Measurements from ENCODE around the gene AQP6. TPM values are rescaled to one million over a fixed set of nuclear protein-coding genes. Genes with fewer than 3 reads are reported as not detected.

Gene AQP6
- total RNA-seq, 2 experiments from 2014 or later, result not detected

DNA sequence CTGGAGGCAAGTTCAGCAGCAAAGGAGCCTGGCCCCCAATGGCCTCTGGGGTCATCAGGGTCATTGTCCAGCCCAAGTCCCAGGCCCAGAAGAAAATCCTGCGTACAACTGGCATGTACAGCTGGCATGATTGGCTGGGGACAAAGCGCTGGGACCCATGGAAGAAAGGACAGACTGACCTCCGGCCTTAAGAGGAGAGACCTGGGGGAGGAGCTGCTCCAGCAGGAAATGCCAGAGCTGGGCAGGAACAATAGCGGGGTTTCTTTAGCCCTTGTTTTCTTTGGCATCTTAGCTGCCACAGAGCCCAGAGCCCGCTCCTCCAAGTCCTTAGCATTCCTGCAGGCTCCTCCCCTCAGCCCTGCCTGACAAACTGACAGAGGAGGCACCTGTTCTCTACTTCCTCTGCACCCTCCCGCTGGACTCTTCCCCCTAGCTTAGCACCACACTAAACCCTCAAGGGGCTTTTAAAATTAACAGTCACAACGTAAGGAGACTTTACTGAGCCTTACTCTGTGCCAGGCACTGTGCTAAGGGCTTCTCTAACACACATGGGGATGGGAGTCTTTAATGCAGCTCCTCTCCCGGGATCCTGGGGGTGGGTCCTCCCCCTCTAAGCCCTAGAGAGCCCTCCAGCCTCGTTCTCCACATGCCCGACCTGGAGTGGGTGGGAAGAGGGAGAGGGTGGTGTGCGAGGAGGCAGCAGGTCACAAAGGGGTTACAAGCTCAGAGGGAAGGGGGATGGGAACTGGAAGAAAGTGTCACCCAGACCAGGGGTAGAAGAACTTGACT, 12.9 kb upstream of the AQP6 start:
- H3K4me3 ChIP-seq (ENCODE audit: low read depth, low read length, poor library complexity, severe bottlenecking), result no peak overlapping the region
- no peaks in the 10 kb centered on the region for H4K20me1 ChIP-seq (ENCODE audit: insufficient read depth, low read length)
- no peaks in the 10 kb centered on the region for H3K36me3 ChIP-seq (ENCODE audit: insufficient read depth, low read length)
- intact Hi-C loops (cut with micrococcal nuclease; ENCODE audit: unreplicated experiment), result no loop called here
- H3K9me2 ChIP-seq (ENCODE audit: insufficient read depth, low read length), result no peaks in the 10 kb centered on the region
- H3K79me2 ChIP-seq (ENCODE audit: insufficient read depth, low read depth, low read length), result no peaks in the 10 kb centered on the region
- peak overlapping the region; percentile 11; the same call in 1 of the 2 replicates for H2AFZ ChIP-seq (ENCODE audit: low read length)
- ChIA-PET POLR2A (interaction anchor here (0.6 kb wide), 1 partner anchor 44 kb away, joined by 3 read pairs; no protein-coding TSS in a partner anchor), CTCF (ENCODE audit: unreplicated experiment) (no interaction called here)
- TF ChIP-seq EZH2phosphoT487 (IDR thresholded peaks at IDR 0.05; ENCODE audit: borderline replicate concordance, low read depth, low read length), result no peak
- TF ChIP-seq, protein P1, sequence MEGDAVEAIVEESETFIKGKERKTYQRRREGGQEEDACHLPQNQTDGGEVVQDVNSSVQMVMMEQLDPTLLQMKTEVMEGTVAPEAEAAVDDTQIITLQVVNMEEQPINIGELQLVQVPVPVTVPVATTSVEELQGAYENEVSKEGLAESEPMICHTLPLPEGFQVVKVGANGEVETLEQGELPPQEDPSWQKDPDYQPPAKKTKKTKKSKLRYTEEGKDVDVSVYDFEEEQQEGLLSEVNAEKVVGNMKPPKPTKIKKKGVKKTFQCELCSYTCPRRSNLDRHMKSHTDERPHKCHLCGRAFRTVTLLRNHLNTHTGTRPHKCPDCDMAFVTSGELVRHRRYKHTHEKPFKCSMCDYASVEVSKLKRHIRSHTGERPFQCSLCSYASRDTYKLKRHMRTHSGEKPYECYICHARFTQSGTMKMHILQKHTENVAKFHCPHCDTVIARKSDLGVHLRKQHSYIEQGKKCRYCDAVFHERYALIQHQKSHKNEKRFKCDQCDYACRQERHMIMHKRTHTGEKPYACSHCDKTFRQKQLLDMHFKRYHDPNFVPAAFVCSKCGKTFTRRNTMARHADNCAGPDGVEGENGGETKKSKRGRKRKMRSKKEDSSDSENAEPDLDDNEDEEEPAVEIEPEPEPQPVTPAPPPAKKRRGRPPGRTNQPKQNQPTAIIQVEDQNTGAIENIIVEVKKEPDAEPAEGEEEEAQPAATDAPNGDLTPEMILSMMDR (conservative IDR thresholded peaks at IDR 0.05; ENCODE audit: low read length), result no peak
- H3K4me2 ChIP-seq (ENCODE audit: low read length), result peak overlapping the region; percentile 37; the same call in 1 of the 2 replicates
- H3K4me1 ChIP-seq (ENCODE audit: insufficient read depth, low read length, poor library complexity, severe bottlenecking), result peaks cover 10% of the 10 kb centered on the region
- no peaks in the 10 kb centered on the region for H3K9me3 ChIP-seq (ENCODE audit: low read length)
- H3K27ac ChIP-seq (ENCODE audit: low read depth, low read length, poor library complexity, severe bottlenecking), result no peak overlapping the region
- BruUV-seq (replicated peaks), result no TSS peak
- DNase-seq (ENCODE audit: low spot score), result peak; percentile 47

DNA sequence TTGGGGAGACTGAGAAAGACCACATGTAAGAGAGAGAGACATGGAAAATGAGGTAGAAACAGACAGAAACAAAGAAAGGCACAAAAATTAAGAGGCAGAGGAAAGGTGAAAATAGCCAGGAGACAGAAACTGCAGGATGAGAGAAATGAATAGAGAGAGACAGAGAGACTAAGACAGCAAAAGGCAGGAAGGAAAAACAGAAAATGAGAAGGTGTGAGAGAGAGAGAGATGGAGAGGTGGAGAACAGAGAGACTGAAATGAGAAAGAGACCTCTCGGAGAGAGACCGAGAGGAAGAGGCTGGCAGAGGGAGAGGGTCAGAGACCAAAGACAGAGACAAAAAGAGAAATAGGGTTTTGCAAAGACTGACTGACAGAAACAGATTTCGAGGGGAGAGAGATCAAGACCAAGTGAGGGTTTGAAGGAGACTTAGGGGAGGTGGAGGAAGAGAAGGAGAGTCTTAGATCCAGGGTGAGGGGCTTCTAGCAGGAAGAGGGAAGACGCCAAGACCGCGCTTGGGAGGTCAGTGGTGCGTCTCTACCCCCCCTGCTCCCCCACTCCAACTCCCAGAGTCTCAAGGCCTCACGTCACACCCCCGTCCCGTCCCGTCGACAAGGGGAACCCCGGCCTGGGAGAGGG, 12.2 kb upstream of the AQP6 start:
- 0 out of 2 replicates have a peak overlapping the region, but pooled peaks have one; percentile 37 for H3K4me2 ChIP-seq (ENCODE audit: low read length)
- H3K4me1 ChIP-seq (ENCODE audit: insufficient read depth, low read length, poor library complexity, severe bottlenecking), result peaks cover 10% of the 10 kb centered on the region

More for the DNA sequence above, 12.2 kb upstream of the AQP6 start:
- TF ChIP-seq, protein P1 (conservative IDR thresholded peaks at IDR 0.05; ENCODE audit: low read length), result no peak
- no peak for TF ChIP-seq EZH2phosphoT487 (IDR thresholded peaks at IDR 0.05; ENCODE audit: borderline replicate concordance, low read depth, low read length)
- ChIA-PET CTCF (ENCODE audit: unreplicated experiment) (no interaction called here), POLR2A (no interaction called here)
- no TSS peak for BruUV-seq (replicated peaks)
- H2AFZ ChIP-seq (ENCODE audit: low read length), result peak overlapping the region; percentile 11; the same call in 1 of the 2 replicates
- H3K9me2 ChIP-seq (ENCODE audit: insufficient read depth, low read length), result no peaks in the 10 kb centered on the region
- no peak overlapping the region for H3K4me3 ChIP-seq (ENCODE audit: low read depth, low read length, poor library complexity, severe bottlenecking)
- H3K79me2 ChIP-seq (ENCODE audit: insufficient read depth, low read depth, low read length), result no peaks in the 10 kb centered on the region
- DNase-seq (ENCODE audit: low spot score), result no peak
- no peaks in the 10 kb centered on the region for H3K36me3 ChIP-seq (ENCODE audit: insufficient read depth, low read length)
- H3K27ac ChIP-seq (ENCODE audit: low read depth, low read length, poor library complexity, severe bottlenecking), result no peak overlapping the region
- intact Hi-C loops (cut with micrococcal nuclease; ENCODE audit: unreplicated experiment), result no loop called here
- no peaks in the 10 kb centered on the region for H4K20me1 ChIP-seq (ENCODE audit: insufficient read depth, low read length)
- H3K9me3 ChIP-seq (ENCODE audit: low read length), result no peaks in the 10 kb centered on the region

Measured in OCI-LY7 (cell line).